ENCODE measurements around the gene SPACDR. TPM values are rescaled to one million over a fixed set of nuclear protein-coding genes. Genes with fewer than 3 reads are reported as not detected.

Gene SPACDR
- total and polyA plus RNA-seq, 9 of the 15 experiments (the other 6 are each of a cell fraction or from before 2014, with no cell fraction given), result 0.07 to 0.55 (median 0.14) TPM; not detected in 1

GRCh38 chr7:100486753-100487446 lies 22.8 kb upstream of the SPACDR start:
- H3K4me3 ChIP-seq, result no peak overlapping the region
- BruUV-seq (replicated peaks), result no TSS peak
- H3K4me1 ChIP-seq (replicated peaks in 1 of 2; ENCODE audit: control insufficient read depth in 2 of 2, insufficient read depth in 2 of 2, low read length in 2 of 2), result peaks cover 4 to 75% of the 10 kb centered on the region in 2 experiments; a peak in 4 of 5 replicates
- H3K36me3 ChIP-seq (ENCODE audit: control insufficient read depth, insufficient read depth, low read length), result no peaks in the 10 kb centered on the region
- H4K20me1 ChIP-seq (replicated peaks; ENCODE audit: control insufficient read depth, insufficient read depth, low read length), result no peaks in the 10 kb centered on the region
- no peaks in the 10 kb centered on the region for H3K27me3 ChIP-seq (ENCODE audit: control insufficient read depth in 2 of 2, insufficient read depth in 2 of 2, low read length in 2 of 2)
- no peaks in the 10 kb centered on the region for H3K9me3 ChIP-seq (replicated peaks; ENCODE audit: control insufficient read depth, insufficient read depth, low read depth, low read length)
- H3K79me2 ChIP-seq (ENCODE audit: control insufficient read depth, insufficient read depth, low read length), result no peaks in the 10 kb centered on the region
- H3K27ac ChIP-seq (ENCODE audit: extremely low read depth, low read depth, low read length), result no peak overlapping the region
- peak; percentile 83 for FAIRE-seq
- in situ Hi-C loops (cut with MboI) (no loop called here), intact Hi-C loops (cut with micrococcal nuclease) (no loop called here)
- CTCF ChIA-PET (ENCODE audit: low intra/inter-chr PET ratio), result interaction anchor here (0.6 kb wide), 1 partner anchor 10 kb away, joined by 3 read pairs; no protein-coding TSS in a partner anchor
- H3K9ac ChIP-seq (ENCODE audit: insufficient read depth in 1 of 2, low read depth in 2 of 2, low read length in 2 of 2), result peak overlapping the region in 1 of 2 experiments; percentile 50; a peak in 2 of 4 replicates
- no peaks in the 10 kb centered on the region for H3K9me1 ChIP-seq (ENCODE audit: control insufficient read depth, insufficient read depth, low read length)
- H2AFZ ChIP-seq (ENCODE audit: low read depth, low read length), result peak overlapping the region; percentile 52
- POLR2A ChIA-PET, result interaction anchor here (0.6 to 0.7 kb wide), 4 partner anchors 56 to 144 kb away, joined by 3 read pairs; no protein-coding TSS in a partner anchor
- peak; percentile 25 for ATAC-seq
- H3K4me2 ChIP-seq (ENCODE audit: insufficient read depth, low read length), result no peak overlapping the region
- peak; percentile 31 to 75 (median 54) for DNase-seq (ENCODE audit: extremely low read depth in 1 of 4, low spot score in 3 of 4)
- 78% methylated on average over 25 of the region's 30 CpGs for WGBS (ENCODE audit: insufficient coverage, low coverage, missing lambda C conversion rate)
- no peak for TF ChIP-seq ZNF311 (CRISPR knock-in tag; IDR thresholded peaks at IDR 0.05)
- peak; percentile 38; the same call in 1 of the 2 replicates for TF ChIP-seq GABPA (tag; conservative IDR thresholded peaks at IDR 0.05; ENCODE audit: low read depth)
- TF ChIP-seq ATF7 (IDR thresholded peaks at IDR 0.05), result peak; percentile 97
- peak; percentile 89 for TF ChIP-seq TCF7L2 (IDR thresholded peaks at IDR 0.05; ENCODE audit: low read depth, low read length)
- peak; percentile 26; the same call in 1 of the 2 replicates for TF ChIP-seq MAFF (IDR thresholded peaks at IDR 0.05; ENCODE audit: low read length)
- no peak for TF ChIP-seq GTF2B (IDR thresholded peaks at IDR 0.05; ENCODE audit: extremely low read depth, insufficient read length)
- no peak for TF ChIP-seq ZNF395 (CRISPR knock-in tag; IDR thresholded peaks at IDR 0.05)
- no peak for TF ChIP-seq KAT8 (IDR thresholded peaks at IDR 0.05; ENCODE audit: low read depth)
- TF ChIP-seq BHLHE40 (IDR thresholded peaks at IDR 0.05; ENCODE audit: low read length), result peak; percentile 74
- peak; percentile 60 for TF ChIP-seq ZBTB40 (IDR thresholded peaks at IDR 0.05)
- TF ChIP-seq ZBTB40 (CRISPR knock-in tag; IDR thresholded peaks at IDR 0.05), result no peak

Measured in K562 (cell line).